ENCODE measurements around the gene USP17L12. TPM values are rescaled to one million over a fixed set of nuclear protein-coding genes. Genes with fewer than 3 reads are reported as not detected.
"Not testable (repeated sequence)": the region's sequence is repeated elsewhere in the genome, so short reads cannot be mapped to it uniquely, and the experiment has no call there.

USP17L12 gene, protein sequence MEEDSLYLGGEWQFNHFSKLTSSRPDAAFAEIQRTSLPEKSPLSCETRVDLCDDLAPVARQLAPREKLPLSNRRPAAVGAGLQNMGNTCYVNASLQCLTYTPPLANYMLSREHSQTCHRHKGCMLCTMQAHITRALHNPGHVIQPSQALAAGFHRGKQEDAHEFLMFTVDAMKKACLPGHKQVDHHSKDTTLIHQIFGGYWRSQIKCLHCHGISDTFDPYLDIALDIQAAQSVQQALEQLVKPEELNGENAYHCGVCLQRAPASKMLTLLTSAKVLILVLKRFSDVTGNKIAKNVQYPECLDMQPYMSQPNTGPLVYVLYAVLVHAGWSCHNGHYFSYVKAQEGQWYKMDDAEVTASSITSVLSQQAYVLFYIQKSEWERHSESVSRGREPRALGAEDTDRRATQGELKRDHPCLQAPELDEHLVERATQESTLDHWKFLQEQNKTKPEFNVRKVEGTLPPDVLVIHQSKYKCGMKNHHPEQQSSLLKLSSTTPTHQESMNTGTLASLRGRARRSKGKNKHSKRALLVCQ
- not detected for total RNA-seq

DNA sequence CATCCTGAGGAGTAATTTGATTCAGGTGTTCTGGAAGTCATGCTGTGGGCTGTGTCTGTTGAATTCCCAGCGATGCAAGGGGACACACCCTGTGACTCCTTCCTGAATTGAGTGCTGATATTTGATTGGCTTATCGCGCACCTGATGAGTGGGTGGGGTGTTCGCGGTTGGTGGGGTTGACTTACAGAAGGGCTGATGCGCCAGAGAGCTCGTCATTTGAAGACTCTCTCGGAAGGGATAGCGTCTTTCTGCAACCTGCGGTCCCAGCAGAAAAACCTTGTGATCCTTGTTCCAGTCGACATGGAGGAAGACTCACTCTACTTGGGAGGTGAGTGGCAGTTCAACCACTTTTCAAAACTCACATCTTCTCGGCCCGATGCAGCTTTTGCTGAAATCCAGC is at the start of gene USP17L12:
USP17L12 (plus strand) TSS at position 301 of the 400 bp plus-strand sequence; CDS start at position 301, 0 bp downstream.
- H3K27me3 ChIP-seq; H3K27ac ChIP-seq; H3K4me3 ChIP-seq (replicated peaks in 1 of 3); DNase-seq; H3K9me3 ChIP-seq; H3K4me1 ChIP-seq; intact Hi-C loops (cut with DNase I); H3K36me3 ChIP-seq: not testable (repeated sequence)
- WGBS, 2 donors: no CpG with 5 or more reads among the region's 13 CpGs

DNA sequence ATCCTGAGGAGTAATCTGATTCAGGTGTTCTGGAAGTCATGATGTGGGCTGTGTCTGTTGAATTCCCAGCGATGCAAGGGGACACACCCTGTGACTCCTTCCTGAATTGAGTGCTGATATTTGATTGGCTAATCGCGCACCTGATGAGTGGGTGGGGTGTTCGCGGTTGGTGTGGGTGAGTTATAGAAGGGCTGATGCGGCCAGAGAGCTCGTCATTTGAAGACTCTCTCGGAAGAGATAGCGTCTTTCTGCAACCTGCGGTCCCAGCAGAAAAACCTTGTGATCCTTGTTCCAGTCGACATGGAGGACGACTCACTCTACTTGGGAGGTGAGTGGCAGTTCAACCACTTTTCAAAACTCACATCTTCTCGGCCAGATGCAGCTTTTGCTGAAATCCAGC is 9.6 kb upstream of the USP17L12 start, which contains the start of gene USP17L10:
USP17L10 (plus strand) TSS at position 301 of the 400 bp plus-strand sequence; CDS start at position 301, 0 bp downstream.
- intact Hi-C loops (cut with DNase I); H3K27me3 ChIP-seq; H3K27ac ChIP-seq; H3K4me1 ChIP-seq; H3K36me3 ChIP-seq; DNase-seq; H3K9me3 ChIP-seq; H3K4me3 ChIP-seq (replicated peaks in 1 of 3): not testable (repeated sequence)
- no CpG with 5 or more reads among the region's 13 CpGs for WGBS, 2 donors

GRCh38 chr4:9214701-9215100 is 5.3 kb upstream of the USP17L12 start:
- H3K4me1 ChIP-seq; H3K27ac ChIP-seq; H3K4me3 ChIP-seq (replicated peaks in 1 of 3); H3K36me3 ChIP-seq; DNase-seq; H3K9me3 ChIP-seq; H3K27me3 ChIP-seq; intact Hi-C loops (cut with DNase I): not testable (repeated sequence)
- WGBS, 2 donors: 76 to 82% methylated on average over 10 to 11 of the region's 14 CpGs

- H3K36me3 ChIP-seq; H3K4me3 ChIP-seq (replicated peaks in 1 of 3); H3K4me1 ChIP-seq; intact Hi-C loops (cut with DNase I); DNase-seq; H3K9me3 ChIP-seq; H3K27me3 ChIP-seq; H3K27ac ChIP-seq: not testable (repeated sequence)
- no CpG with 5 or more reads among the region's 14 CpGs for WGBS, 2 donors
Observed at GRCh38 chr4:9215105-9215504, 4.8 kb upstream of the USP17L12 start, which contains the start of gene USP17L11. Gene USP17L11 (plus strand): TSS chr4:9215405. CDS start chr4:9215405, 0 bp downstream.

GRCh38 chr4:9224596-9224995 is 4.6 kb downstream of the USP17L12 start, which contains the start of gene USP17L13:
Gene USP17L13 (plus strand): TSS chr4:9224896. CDS start chr4:9224896, 0 bp downstream.
- H3K27ac ChIP-seq; DNase-seq; H3K4me1 ChIP-seq; H3K4me3 ChIP-seq (replicated peaks in 1 of 3); H3K36me3 ChIP-seq; intact Hi-C loops (cut with DNase I); H3K9me3 ChIP-seq; H3K27me3 ChIP-seq: not testable (repeated sequence)
- no CpG with 5 or more reads among the region's 14 CpGs for WGBS, 2 donors

DNA sequence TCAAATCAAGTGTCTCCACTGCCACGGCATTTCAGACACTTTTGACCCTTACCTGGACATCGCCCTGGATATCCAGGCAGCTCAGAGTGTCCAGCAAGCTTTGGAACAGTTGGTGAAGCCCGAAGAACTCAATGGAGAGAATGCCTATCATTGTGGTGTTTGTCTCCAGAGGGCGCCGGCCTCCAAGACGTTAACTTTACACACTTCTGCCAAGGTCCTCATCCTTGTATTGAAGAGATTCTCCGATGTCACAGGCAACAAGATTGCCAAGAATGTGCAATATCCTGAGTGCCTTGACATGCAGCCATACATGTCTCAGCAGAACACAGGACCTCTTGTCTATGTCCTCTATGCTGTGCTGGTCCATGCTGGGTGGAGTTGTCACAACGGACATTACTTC is 10.3 kb downstream of the USP17L12 start:
- 82% methylated on average over 5 of the region's 8 CpGs; no CpG with 5 or more reads in 1 of the 2 donors for WGBS, 2 donors

GRCh38 chr4:9234085-9234484 is 14.1 kb downstream of the USP17L12 start, which contains the start of gene USP17L15:
Gene USP17L15 (plus strand): TSS chr4:9234385. CDS start chr4:9234385, 0 bp downstream.
- intact Hi-C loops (cut with DNase I); H3K27ac ChIP-seq; DNase-seq; H3K4me1 ChIP-seq; H3K27me3 ChIP-seq; H3K9me3 ChIP-seq; H3K4me3 ChIP-seq (replicated peaks in 1 of 3); H3K36me3 ChIP-seq: not testable (repeated sequence)
- WGBS, 2 donors: no CpG with 5 or more reads among the region's 15 CpGs

More for the DNA sequence above, 10.3 kb downstream of the USP17L12 start:
- H3K27ac ChIP-seq; H3K4me3 ChIP-seq (replicated peaks in 1 of 3); H3K4me1 ChIP-seq; H3K9me3 ChIP-seq; H3K36me3 ChIP-seq; intact Hi-C loops (cut with DNase I); H3K27me3 ChIP-seq: not testable (repeated sequence)
- peak in 1 of 2 donors; percentile 0 for DNase-seq

DNA sequence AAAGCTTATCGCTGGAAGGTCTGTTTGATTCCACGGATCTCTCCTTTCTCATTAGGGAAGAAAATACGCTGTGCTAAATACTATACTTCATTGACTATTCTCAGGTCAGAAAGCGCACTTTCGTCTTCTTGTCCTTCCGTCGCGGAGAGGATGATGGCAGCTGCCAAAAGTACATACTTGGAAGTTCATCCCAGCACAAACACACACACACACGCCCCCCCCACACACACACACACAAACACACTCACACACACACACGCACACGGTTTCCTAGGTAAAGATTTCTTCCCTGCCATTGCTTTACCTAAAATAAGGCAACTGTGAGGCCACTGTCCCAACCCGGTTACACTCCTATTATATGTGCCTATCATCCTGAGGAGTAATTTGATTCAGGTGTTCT is 18.5 kb downstream of the USP17L12 start:
- not testable (repeated sequence) for H3K4me3 ChIP-seq (replicated peaks in 1 of 3)

DNA sequence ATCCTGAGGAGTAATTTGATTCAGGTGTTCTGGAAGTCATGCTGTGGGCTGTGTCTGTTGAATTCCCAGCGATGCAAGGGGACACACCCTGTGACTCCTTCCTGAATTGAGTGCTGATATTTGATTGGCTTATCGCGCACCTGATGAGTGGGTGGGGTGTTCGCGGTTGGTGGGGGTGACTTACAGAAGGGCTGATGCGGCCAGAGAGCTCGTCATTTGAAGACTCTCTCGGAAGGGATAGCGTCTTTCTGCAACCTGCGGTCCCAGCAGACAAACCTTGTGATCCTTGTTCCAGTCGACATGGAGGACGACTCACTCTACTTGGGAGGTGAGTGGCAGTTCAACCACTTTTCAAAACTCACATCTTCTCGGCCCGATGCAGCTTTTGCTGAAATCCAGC is 23.6 kb downstream of the USP17L12 start, which contains the start of gene USP17L17:
USP17L17 (plus strand) TSS at position 301 of the 400 bp plus-strand sequence; CDS start at position 301, 0 bp downstream.
- H3K4me1 ChIP-seq; DNase-seq; H3K27me3 ChIP-seq; H3K9me3 ChIP-seq; H3K36me3 ChIP-seq; H3K4me3 ChIP-seq (replicated peaks in 1 of 3); H3K27ac ChIP-seq; intact Hi-C loops (cut with DNase I): not testable (repeated sequence)
- 86 to 90% methylated on average over 7 to 12 of the region's 14 CpGs for WGBS, 2 donors

More for the DNA sequence above, 18.5 kb downstream of the USP17L12 start:
- H3K27me3 ChIP-seq; H3K4me1 ChIP-seq; H3K9me3 ChIP-seq; H3K36me3 ChIP-seq; H3K27ac ChIP-seq; intact Hi-C loops (cut with DNase I): not testable (repeated sequence)
- no CpG with 5 or more reads among the region's 12 CpGs for WGBS, 2 donors
- DNase-seq: peak; percentile 2

GRCh38 chr4:9247953-9248680 is 28.2 kb downstream of the USP17L12 start, which contains the start of gene USP17L18:
Gene USP17L18 (plus strand): TSS chr4:9248630. CDS start chr4:9248630, 0 bp downstream.
- DNase-seq: peak; percentile 1 to 3
- H3K4me1 ChIP-seq; H3K27me3 ChIP-seq; H3K4me3 ChIP-seq (replicated peaks in 1 of 3); intact Hi-C loops (cut with DNase I); H3K27ac ChIP-seq; H3K36me3 ChIP-seq; H3K9me3 ChIP-seq: not testable (repeated sequence)
- 91 to 92% methylated on average over 12 to 15 of the region's 26 CpGs for WGBS, 2 donors

GRCh38 chr4:9253078-9253477 is 33.1 kb downstream of the USP17L12 start, which contains the start of gene USP17L19:
Gene USP17L19 (plus strand): TSS chr4:9253378. CDS start chr4:9253378, 0 bp downstream.
- H3K9me3 ChIP-seq; H3K4me1 ChIP-seq; DNase-seq; intact Hi-C loops (cut with DNase I); H3K27me3 ChIP-seq; H3K4me3 ChIP-seq (replicated peaks in 1 of 3); H3K36me3 ChIP-seq; H3K27ac ChIP-seq: not testable (repeated sequence)
- no CpG with 5 or more reads among the region's 13 CpGs for WGBS, 2 donors

GRCh38 chr4:9257824-9258223 is 37.9 kb downstream of the USP17L12 start, which contains the start of gene USP17L20:
Gene USP17L20 (plus strand): TSS chr4:9258124. CDS start chr4:9258124, 0 bp downstream.
- H3K27ac ChIP-seq; intact Hi-C loops (cut with DNase I); H3K4me1 ChIP-seq; H3K9me3 ChIP-seq; H3K27me3 ChIP-seq; DNase-seq; H3K36me3 ChIP-seq; H3K4me3 ChIP-seq (replicated peaks in 1 of 3): not testable (repeated sequence)
- no CpG with 5 or more reads among the region's 15 CpGs for WGBS, 2 donors

Measured in thyroid gland (tissue), 4 donors.